HepG2 (cell line): Measurements from ENCODE around the gene BABAM2. TPM values are rescaled to one million over a fixed set of nuclear protein-coding genes. Genes with fewer than 3 reads are reported as not detected.

Experiments used
- ATAC-seq: fragments of 200-7000 bp; cut with Tn5 transposase; 3 replicates; pipeline ENCODE4 v1.9.1; 2020; ENCODE audit warnings: mild to moderate bottlenecking, moderate library complexity
- BruUV-seq: library from RNA; stranded (reverse); fragments of 400-500 nt; replicated peaks from 2 replicates; lab custom pipeline; 2021; lab: Mats Ljungman, UMichigan
- CTCF ChIA-PET: fragments of 300-600 bp; formaldehyde crosslinking; extraction: SDS; loops from one replicate; lab custom pipeline; 2021; ENCODE audit warnings: low total read pairs, inconsistent platforms, low intra/inter-chr PET ratio; lab: Yijun Ruan, JAX
- POLR2A ChIA-PET: fragments of 350-600 bp; sonication (Branson Sonifier 250); formaldehyde crosslinking; loops from one replicate; lab custom pipeline; 2020; ENCODE audit warnings: antibody characterized with exemption, inconsistent platforms; lab: Yijun Ruan, JAX
- DNase-seq: peaks from one replicate; pipeline ENCODE4 v3.0.0-alpha.2; 2015; ENCODE audit warnings: low spot score
- FAIRE-seq: peaks from 3 replicates; lab custom pipeline; 2011; peaks lifted over from hg19 to GRCh38; lab: Jason Lieb, UNC
- H2AFZ ChIP-seq: one replicate; pipeline ENCODE4 v1.6.1; 2011; ENCODE audit warnings: low read length, inconsistent platforms
- H3K27ac ChIP-seq: fragments of 300-600 bp; 3 replicates; pipeline ENCODE4 v1.8.0; 2011; ENCODE audit warnings: mixed run types, mild to moderate bottlenecking, mixed read lengths, low read length, inconsistent platforms; ENCODE audit not compliant: insufficient read depth; ENCODE audit errors: extremely low read length
- H3K27me3 ChIP-seq, 2 experiments: fragments of 200-600 bp in 1 of 2; 2 replicates in 1 of 2; 3 replicates in 1 of 2; pipeline versions ENCODE4 v1.6.0 to v1.8.0; 2011; ENCODE audit warnings: low read length in 2 of 2, mild to moderate bottlenecking in 2 of 2, moderate library complexity in 2 of 2, inconsistent platforms in 1 of 2; ENCODE audit not compliant: insufficient read depth in 2 of 2, control insufficient read depth in 1 of 2
- H3K36me3 ChIP-seq, 2 experiments: fragments of 200-600 bp in 1 of 2; replicated peaks in 1 of 2; 2 replicates in 1 of 2; 3 replicates in 1 of 2; pipeline versions ENCODE4 v1.5.1 to v1.8.0; 2011; ENCODE audit warnings: low read length in 2 of 2, inconsistent platforms in 1 of 2; ENCODE audit not compliant: insufficient read depth in 2 of 2, control insufficient read depth in 1 of 2
- H3K4me1 ChIP-seq: 2 replicates; pipeline ENCODE4 v1.5.1; 2012; ENCODE audit warnings: low read length, inconsistent platforms; ENCODE audit not compliant: insufficient read depth
- H3K4me2 ChIP-seq: 2 replicates; pipeline ENCODE4 v1.6.0; 2011; ENCODE audit warnings: low read depth, low read length, inconsistent platforms
- H3K4me3 ChIP-seq, 3 experiments: fragments of 200-600 bp in 1 of 3; sonication (generic), shearing (Covaris generic) in 1 of 3; replicated peaks in 1 of 3; 2 replicates each; pipeline ENCODE4 v1.5.1; 2011 to 2016; ENCODE audit warnings: low read length in 3 of 3, inconsistent platforms in 2 of 3, low read depth in 2 of 3, mild to moderate bottlenecking in 2 of 3, control low read depth in 1 of 3, mixed read lengths in 1 of 3; ENCODE audit not compliant: insufficient read depth in 1 of 3
- H3K79me2 ChIP-seq: one replicate; pipeline ENCODE4 v1.6.1; 2011; ENCODE audit warnings: low read length, inconsistent platforms; ENCODE audit not compliant: insufficient read depth
- H3K9ac ChIP-seq: 2 replicates; pipeline ENCODE4 v1.6.0; 2011; ENCODE audit warnings: mild to moderate bottlenecking, low read depth, low read length, inconsistent platforms; ENCODE audit not compliant: insufficient read depth
- H3K9me3 ChIP-seq: 2 replicates; pipeline ENCODE4 v1.5.1; 2012; ENCODE audit warnings: mild to moderate bottlenecking, low read length
- H4K20me1 ChIP-seq: 2 replicates; pipeline ENCODE4 v1.6.0; 2011; ENCODE audit warnings: inconsistent platforms, mild to moderate bottlenecking, low read length, moderate library complexity; ENCODE audit not compliant: insufficient read depth
- AGO1 ChIP-seq: fragments of 200-400 bp; formaldehyde crosslinking; IDR thresholded peaks from 2 replicates; pipeline ENCODE4 v1.6.1; 2017; ENCODE audit warnings: mild to moderate bottlenecking, low read depth, low read length, moderate library complexity; ENCODE audit not compliant: poor library complexity, severe bottlenecking
- DR1 ChIP-seq: sonication (generic); formaldehyde crosslinking; IDR thresholded peaks from 2 replicates; pipeline ENCODE4 v1.8.0; 2021; ENCODE audit warnings: mild to moderate bottlenecking, missing genetic modification reagents, inconsistent platforms
- FOXP1 ChIP-seq, 2 experiments: fragments of 450-650 bp in 1 of 2; IDR thresholded peaks; 2 replicates each; pipeline ENCODE4 v1.6.1; 2017 to 2018; ENCODE audit warnings: antibody characterized with exemption in 1 of 2
- POGZ ChIP-seq: sonication (generic); formaldehyde crosslinking; IDR thresholded peaks from 2 replicates; pipeline ENCODE4 v1.4.0; 2020; ENCODE audit warnings: mild to moderate bottlenecking, missing genetic modification reagents
- SRSF9 ChIP-seq: fragments of 200-400 bp; formaldehyde crosslinking; IDR thresholded peaks from 2 replicates; pipeline ENCODE4 v1.6.1; 2018; ENCODE audit warnings: borderline replicate concordance, mild to moderate bottlenecking, low read depth, low read length; ENCODE audit not compliant: insufficient read depth, poor library complexity, severe bottlenecking
- ZNF207 ChIP-seq: fragments of 450-650 bp; IDR thresholded peaks from 2 replicates; pipeline ENCODE4 v1.6.1; 2016; ENCODE audit warnings: antibody characterized with exemption, borderline replicate concordance
- ZNF362 ChIP-seq: sonication (generic); formaldehyde crosslinking; IDR thresholded peaks from 2 replicates; pipeline ENCODE4 v1.4.0; 2020; ENCODE audit warnings: missing genetic modification reagents, mild to moderate bottlenecking, borderline replicate concordance
- ZNF616 ChIP-seq: sonication (generic); formaldehyde crosslinking; IDR thresholded peaks from 2 replicates; pipeline ENCODE4 v1.5.0; 2020; ENCODE audit warnings: low read depth, mild to moderate bottlenecking, missing genetic modification reagents
- WGBS: methylation state at CpG from one replicate; pipeline ENCODE4 v1.1.6; 2017; ENCODE audit warnings: low lambda C conversion rate; 5-methylcytosine and 5-hydroxymethylcytosine counted together
- in situ Hi-C: cut with HindIII; loops from 2 replicates; pipeline ENCODE4 v1.10.0; 2017; ENCODE audit warnings: low pct_unique_long_range_greater_than_20kb; ENCODE audit not compliant: extremely low pct_ligation_motif_present
- intact Hi-C: fragments of 100-400 bp; cut with micrococcal nuclease; formaldehyde crosslinking; loops from one replicate; pipeline ENCODE4 v1.10.0; 2022; ENCODE audit not compliant: unreplicated experiment
- polyA plus RNA-seq, 8 experiments: library from polyadenylated mRNA; depleted of rRNA in 3 of 8; stranded (reverse) in 7 of 8; unstranded in 1 of 8; fragments of >200 nt; fragmentation: Illumina TruSeq in 4 of 8; extraction: Trizol in 4 of 8; gene quantifications; 2 replicates each; pipeline versions ENCODE4 v1.2.1 to v1.2.3, GENCODE V29; 2011 to 2016; ENCODE audit warnings: low read depth in 4 of 8, missing spikeins in 1 of 8, mixed read lengths in 1 of 8; ENCODE audit not compliant: insufficient read depth in 1 of 8
- total RNA-seq, 5 experiments: library from RNA; depleted of rRNA; stranded (reverse); fragments of >200 nt; fragmentation: Illumina TruSeq; extraction: Trizol; gene quantifications; 2 replicates each; pipeline ENCODE4 v1.2.3, GENCODE V29; 2016; ENCODE audit warnings: low read depth in 1 of 5
- TF ChIP-seq, protein P1 (sequence below): sonication (generic); formaldehyde crosslinking; IDR thresholded peaks from 2 replicates; pipeline ENCODE4 v1.4.0; 2020; ENCODE audit warnings: mild to moderate bottlenecking, missing genetic modification reagents

The BABAM2 gene
- total and polyA plus RNA-seq, 2 of the 13 experiments (the other 11 are each of a cell fraction or from before 2014, with no cell fraction given) = 24.9 to 28.0 TPM

DNA sequence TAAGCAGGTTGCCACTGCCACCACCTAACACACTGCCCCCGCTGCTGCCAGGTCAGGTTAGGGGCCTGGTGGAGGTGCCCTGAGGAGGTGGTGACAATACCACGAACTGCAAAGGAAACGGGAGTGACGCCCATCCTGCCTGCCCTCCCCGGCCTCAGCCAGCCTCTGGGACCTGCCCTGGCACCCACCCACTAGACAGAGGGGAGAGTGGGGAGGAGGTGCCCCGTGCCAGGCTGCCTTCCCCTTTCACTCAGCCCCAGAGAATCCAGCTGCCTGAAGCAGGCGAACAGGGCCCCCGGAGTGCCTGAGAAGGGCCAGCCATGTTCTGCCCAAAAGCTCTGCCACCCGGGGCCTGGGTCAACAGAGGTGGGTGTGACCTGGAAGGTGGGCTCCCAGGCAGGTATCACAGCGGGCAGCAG, 457.6 kb downstream of the BABAM2 start (continued):
- no peak for TF ChIP-seq ZNF362 (CRISPR knock-in tag)

DNA sequence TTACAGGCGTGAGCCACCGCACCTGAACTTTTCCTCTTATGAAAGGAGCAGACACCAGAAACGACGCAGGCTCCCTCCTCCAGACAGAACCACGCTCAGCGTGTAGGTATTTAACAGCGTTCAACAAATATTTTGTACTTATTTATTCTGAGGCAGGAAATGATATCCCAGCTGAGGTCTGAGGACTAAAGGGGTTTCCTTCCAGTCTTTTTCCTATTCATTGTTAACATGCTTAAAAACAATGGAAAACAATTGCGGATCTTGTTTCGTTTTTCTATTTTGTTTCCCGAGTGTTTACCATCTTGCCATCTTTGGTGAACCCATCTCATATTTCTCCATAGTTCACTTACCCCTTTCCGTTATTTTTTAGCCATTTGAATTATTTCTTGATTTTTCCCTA, 458.4 kb downstream of the BABAM2 start:
- H3K9ac ChIP-seq = no peak overlapping the region
- no peaks in the 10 kb centered on the region for H4K20me1 ChIP-seq
- in situ Hi-C loops = no loop called here
- TF ChIP-seq ZNF207 = no peak
- no peak for TF ChIP-seq ZNF616 (CRISPR knock-in tag)
- TF ChIP-seq FOXP1 (IDR thresholded peaks at IDR 0.05) = no peak
- no peak for TF ChIP-seq FOXP1 (CRISPR knock-in tag; IDR thresholded peaks at IDR 0.05)
- TF ChIP-seq, all 625 proteins: peak for 0
- ATAC-seq (no peak), DNase-seq (no peak), FAIRE-seq (no peak)
- no peaks in the 10 kb centered on the region for H3K79me2 ChIP-seq
- no peak overlapping the region for H2AFZ ChIP-seq
- H3K4me3 ChIP-seq = no peak overlapping the region
- no peak overlapping the region for H3K4me2 ChIP-seq
- H3K36me3 ChIP-seq = no peaks in the 10 kb centered on the region
- no TSS peak for BruUV-seq
- ChIA-PET CTCF (no interaction called here), POLR2A (no interaction called here)
- no peaks in the 10 kb centered on the region for H3K9me3 ChIP-seq
- WGBS = 78% methylated on average over 11 of the region's 11 CpGs
- intact Hi-C loops = no loop called here
- peaks cover 3% of the 10 kb centered on the region for H3K4me1 ChIP-seq
- H3K27me3 ChIP-seq = peaks cover 8 to 35% of the 10 kb centered on the region in 2 experiments; a peak in 4 of 5 replicates
- no peak overlapping the region for H3K27ac ChIP-seq

- Histone ChIP-seq H3K4me3 (no peak overlapping the region), H3K9me3 (no peaks in the 10 kb centered on the region), H3K36me3 (no peaks in the 10 kb centered on the region), H4K20me1 (no peaks in the 10 kb centered on the region)
- in situ Hi-C loops = no loop called here
- no peak for ATAC-seq
- WGBS = 46% methylated on average over 8 of the region's 11 CpGs
- TF ChIP-seq AGO1 (no peak), POGZ (CRISPR knock-in tag) (no peak), DR1 (CRISPR knock-in tag) (no peak), SRSF9 (no peak)
- TF ChIP-seq, protein P1, sequence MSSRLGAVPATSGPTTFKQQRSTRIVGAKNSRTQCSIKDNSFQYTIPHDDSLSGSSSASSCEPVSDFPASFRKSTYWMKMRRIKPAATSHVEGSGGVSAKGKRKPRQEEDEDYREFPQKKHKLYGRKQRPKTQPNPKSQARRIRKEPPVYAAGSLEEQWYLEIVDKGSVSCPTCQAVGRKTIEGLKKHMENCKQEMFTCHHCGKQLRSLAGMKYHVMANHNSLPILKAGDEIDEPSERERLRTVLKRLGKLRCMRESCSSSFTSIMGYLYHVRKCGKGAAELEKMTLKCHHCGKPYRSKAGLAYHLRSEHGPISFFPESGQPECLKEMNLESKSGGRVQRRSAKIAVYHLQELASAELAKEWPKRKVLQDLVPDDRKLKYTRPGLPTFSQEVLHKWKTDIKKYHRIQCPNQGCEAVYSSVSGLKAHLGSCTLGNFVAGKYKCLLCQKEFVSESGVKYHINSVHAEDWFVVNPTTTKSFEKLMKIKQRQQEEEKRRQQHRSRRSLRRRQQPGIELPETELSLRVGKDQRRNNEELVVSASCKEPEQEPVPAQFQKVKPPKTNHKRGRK = no peak
- TF ChIP-seq, all 625 proteins: peak for 0
- no peak overlapping the region for H3K27ac ChIP-seq
- H3K79me2 ChIP-seq = no peaks in the 10 kb centered on the region
- POLR2A ChIA-PET = no interaction called here
- no peak overlapping the region for H3K4me2 ChIP-seq
- DNase-seq (no peak), FAIRE-seq (no peak)
- intact Hi-C loops = no loop called here
- CTCF ChIA-PET = no interaction called here
- no TSS peak for BruUV-seq
- no peak overlapping the region for H2AFZ ChIP-seq
- no peak overlapping the region for H3K9ac ChIP-seq
- H3K4me1 ChIP-seq = no peaks in the 10 kb centered on the region; the same call in 1 of the 2 replicates
- H3K27me3 ChIP-seq = peaks cover 8 to 35% of the 10 kb centered on the region in 2 experiments; a peak in 4 of 5 replicates
Measured at GRCh38 chr2:28349546-28350165, 459.1 kb downstream of the BABAM2 start.
